SK-N-MC (cell line): ENCODE results near the gene ADGRF5.

Experiments
- EZH2 ChIP-seq: fragments of 200-600 bp; sonication (generic); IDR thresholded peaks from one replicate; pipeline ENCODE4 v1.6.1; 2017; ENCODE audit warnings: antibody characterized with exemption
- POLR2AphosphoS5 ChIP-seq: IDR thresholded peaks from 2 replicates; pipeline ENCODE4 v1.6.1; 2012; ENCODE audit warnings: mild to moderate bottlenecking, low read depth, low read length, borderline replicate concordance

- no peak for TF ChIP-seq EZH2
- no peak for TF ChIP-seq POLR2AphosphoS5
Observed at GRCh38 chr6:46867411-46867810, 54.3 kb downstream of the ADGRF5 start.
